Neural progenitor cell (in vitro differentiated cells): ENCODE results near the gene OR2T27. TPM values are rescaled to one million over a fixed set of nuclear protein-coding genes. Genes with fewer than 3 reads are reported as not detected.

ENCODE experiments used
- DNase-seq: peaks from one replicate; pipeline ENCODE4 v3.0.0-alpha.2; 2016; ENCODE audit warnings: low spot score
- H2AFZ ChIP-seq: fragments of 200-600 bp; sonication (generic); replicated peaks from 2 replicates; pipeline ENCODE4 v1.6.1; 2016; ENCODE audit warnings: antibody characterized with exemption
- H3F3A ChIP-seq: fragments of 200-600 bp; sonication (generic); 2 replicates; pipeline ENCODE4 v1.6.1; 2016; ENCODE audit warnings: antibody characterized with exemption, low read depth
- H3K27ac ChIP-seq: fragments of 200-600 bp; sonication (generic); 2 replicates; pipeline ENCODE4 v1.5.1; 2016; ENCODE audit warnings: mild to moderate bottlenecking
- H3K27me3 ChIP-seq: fragments of 200-600 bp; sonication (generic); 2 replicates; pipeline ENCODE4 v1.6.1; 2016; ENCODE audit warnings: mild to moderate bottlenecking, moderate library complexity
- H3K36me3 ChIP-seq: fragments of 200-600 bp; sonication (generic); 2 replicates; pipeline ENCODE4 v1.5.1; 2016
- H3K4me1 ChIP-seq: fragments of 200-600 bp; sonication (generic); 2 replicates; pipeline ENCODE4 v1.6.1; 2016; ENCODE audit warnings: mixed run types
- H3K4me2 ChIP-seq: fragments of 200-600 bp; sonication (generic); 2 replicates; pipeline ENCODE4 v1.6.1; 2016
- H3K4me3 ChIP-seq: fragments of 200-600 bp; sonication (generic); 2 replicates; pipeline ENCODE4 v1.5.1; 2016
- H3K79me2 ChIP-seq: fragments of 200-600 bp; sonication (generic); 2 replicates; pipeline ENCODE4 v1.6.1; 2016; ENCODE audit warnings: low read depth
- H3K9ac ChIP-seq: fragments of 200-600 bp; sonication (generic); 2 replicates; pipeline ENCODE4 v1.6.1; 2016
- H3K9me3 ChIP-seq: fragments of 200-600 bp; sonication (generic); 2 replicates; pipeline ENCODE4 v1.5.1; 2016; ENCODE audit warnings: low read depth
- H4K20me1 ChIP-seq: fragments of 200-600 bp; sonication (generic); 2 replicates; pipeline ENCODE4 v1.6.1; 2016; ENCODE audit warnings: low read depth
- H3K27ac Mint-ChIP-seq: 3 replicates; pipeline ENCODE4 v1.8.0; 2021; ENCODE audit warnings: mixed read lengths
- H3K27me3 Mint-ChIP-seq: 2 replicates; pipeline ENCODE4 v1.8.0; 2022; ENCODE audit warnings: low read depth, mild to moderate bottlenecking, inconsistent platforms, moderate library complexity, mixed read lengths; ENCODE audit not compliant: insufficient read depth
- H3K36me3 Mint-ChIP-seq: 3 replicates; pipeline ENCODE4 v1.8.0; 2021; ENCODE audit warnings: mixed read lengths
- H3K4me1 Mint-ChIP-seq: 3 replicates; pipeline ENCODE4 v1.8.0; 2021; ENCODE audit warnings: mixed read lengths
- H3K4me3 Mint-ChIP-seq: 3 replicates; pipeline ENCODE4 v1.8.0; 2021; ENCODE audit warnings: mild to moderate bottlenecking, moderate library complexity, mixed read lengths
- H3K9me3 Mint-ChIP-seq: 3 replicates; pipeline ENCODE4 v1.8.0; 2020; ENCODE audit warnings: mixed read lengths
- EZH2 ChIP-seq: fragments of 200-600 bp; sonication (generic); IDR thresholded peaks from 2 replicates; pipeline ENCODE4 v1.6.1; 2017; ENCODE audit warnings: antibody characterized with exemption, mild to moderate bottlenecking, moderate library complexity
- EZH2phosphoT487 ChIP-seq: fragments of 200-600 bp; sonication (generic); IDR thresholded peaks from 2 replicates; pipeline ENCODE4 v1.6.1; 2017; ENCODE audit warnings: antibody characterized with exemption
- total RNA-seq: library from RNA; depleted of rRNA; stranded (reverse); fragments of >200 nt; gene quantifications from 2 replicates; pipeline ENCODE4 v1.2.3, GENCODE V29; 2015; ENCODE audit warnings: low replicate concordance
- TF ChIP-seq, protein P1 (sequence below): fragments of 200-600 bp; sonication (generic); IDR thresholded peaks from 2 replicates; pipeline ENCODE4 v1.5.1; 2017; ENCODE audit warnings: antibody characterized with exemption, mild to moderate bottlenecking

The OR2T27 gene
- total RNA-seq, 1 donor from 2014 or later, result not detected

DNA sequence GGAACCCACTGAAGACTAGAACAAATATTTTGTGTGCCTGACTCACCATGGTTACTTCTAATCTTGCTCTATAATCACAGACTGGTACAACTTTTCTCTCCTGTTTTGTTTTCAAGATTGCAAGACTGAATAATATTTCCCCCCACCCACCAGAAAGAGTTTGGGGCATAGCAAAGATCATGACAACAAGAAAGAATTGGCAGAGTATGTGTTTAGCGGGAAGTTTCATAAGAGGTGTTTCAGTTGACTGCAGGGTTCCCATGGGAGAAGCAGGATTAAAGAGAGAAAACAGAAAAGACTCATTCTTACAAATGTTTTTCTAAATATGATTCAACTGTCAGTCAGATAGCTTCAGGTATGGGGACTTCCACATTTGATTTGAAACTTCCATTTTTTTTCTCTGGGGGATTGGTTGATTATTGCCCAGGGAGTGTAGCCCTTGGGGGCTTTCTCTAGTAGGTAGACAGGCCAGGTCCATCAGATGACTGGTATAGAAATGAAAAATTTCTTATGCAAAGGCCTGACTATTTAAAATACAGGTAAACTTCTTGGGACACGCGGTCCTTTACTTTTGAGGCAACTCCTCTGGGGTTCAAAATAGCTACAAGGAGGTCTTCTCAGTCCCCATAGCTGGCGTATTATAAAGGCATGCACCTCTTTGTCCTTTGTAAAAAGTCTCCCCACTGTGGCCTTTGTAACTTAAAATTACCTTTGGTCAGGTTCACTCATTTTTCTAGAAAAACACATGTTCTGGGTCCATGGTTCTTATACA is 33.4 kb upstream of the OR2T27 start:
- no peaks in the 10 kb centered on the region for H3F3A ChIP-seq
- H3K27me3 ChIP-seq, result no peaks in the 10 kb centered on the region
- no peak overlapping the region for H3K27ac ChIP-seq
- H3K4me1 Mint-ChIP-seq, result no peaks in the 10 kb centered on the region
- TF ChIP-seq EZH2phosphoT487 (no peak), EZH2 (no peak)
- TF ChIP-seq, protein P1, sequence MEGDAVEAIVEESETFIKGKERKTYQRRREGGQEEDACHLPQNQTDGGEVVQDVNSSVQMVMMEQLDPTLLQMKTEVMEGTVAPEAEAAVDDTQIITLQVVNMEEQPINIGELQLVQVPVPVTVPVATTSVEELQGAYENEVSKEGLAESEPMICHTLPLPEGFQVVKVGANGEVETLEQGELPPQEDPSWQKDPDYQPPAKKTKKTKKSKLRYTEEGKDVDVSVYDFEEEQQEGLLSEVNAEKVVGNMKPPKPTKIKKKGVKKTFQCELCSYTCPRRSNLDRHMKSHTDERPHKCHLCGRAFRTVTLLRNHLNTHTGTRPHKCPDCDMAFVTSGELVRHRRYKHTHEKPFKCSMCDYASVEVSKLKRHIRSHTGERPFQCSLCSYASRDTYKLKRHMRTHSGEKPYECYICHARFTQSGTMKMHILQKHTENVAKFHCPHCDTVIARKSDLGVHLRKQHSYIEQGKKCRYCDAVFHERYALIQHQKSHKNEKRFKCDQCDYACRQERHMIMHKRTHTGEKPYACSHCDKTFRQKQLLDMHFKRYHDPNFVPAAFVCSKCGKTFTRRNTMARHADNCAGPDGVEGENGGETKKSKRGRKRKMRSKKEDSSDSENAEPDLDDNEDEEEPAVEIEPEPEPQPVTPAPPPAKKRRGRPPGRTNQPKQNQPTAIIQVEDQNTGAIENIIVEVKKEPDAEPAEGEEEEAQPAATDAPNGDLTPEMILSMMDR, result no peak
- H3K4me1 ChIP-seq, result no peaks in the 10 kb centered on the region
- no peaks in the 10 kb centered on the region for H3K36me3 ChIP-seq
- H3K9me3 Mint-ChIP-seq, result peaks cover 38% of the 10 kb centered on the region
- no peak overlapping the region for H3K4me3 ChIP-seq
- no peak for DNase-seq
- H2AFZ ChIP-seq, result no peak overlapping the region
- no peaks in the 10 kb centered on the region for H4K20me1 ChIP-seq
- no peaks in the 10 kb centered on the region for H3K36me3 Mint-ChIP-seq
- no peak overlapping the region for H3K9ac ChIP-seq
- peaks cover 21% of the 10 kb centered on the region for H3K9me3 ChIP-seq
- no peaks in the 10 kb centered on the region for H3K27me3 Mint-ChIP-seq
- H3K4me3 Mint-ChIP-seq, result no peak overlapping the region
- H3K79me2 ChIP-seq, result no peaks in the 10 kb centered on the region
- H3K27ac Mint-ChIP-seq, result no peak overlapping the region
- no peak overlapping the region for H3K4me2 ChIP-seq

DNA sequence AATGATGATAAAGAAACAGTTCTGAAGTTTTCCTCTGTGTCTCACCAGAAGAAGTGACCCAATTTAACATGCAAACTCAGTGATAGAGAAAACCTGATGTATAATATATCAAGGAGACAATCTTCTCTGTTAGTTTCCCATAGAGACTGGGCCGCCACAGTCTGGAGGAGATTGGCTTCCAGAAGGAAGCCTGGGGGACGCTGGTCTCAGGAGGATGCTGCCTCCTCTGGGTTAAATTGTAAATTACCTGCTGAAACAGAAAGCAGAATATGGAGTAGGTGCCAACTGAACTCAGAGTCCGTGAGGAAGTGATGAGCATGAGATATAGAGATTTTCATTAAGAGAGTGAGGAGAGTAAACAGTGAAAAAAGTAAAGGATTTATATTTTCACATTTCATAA is 31.5 kb upstream of the OR2T27 start:
- no peak overlapping the region for H3K4me3 ChIP-seq
- H3K36me3 Mint-ChIP-seq, result no peaks in the 10 kb centered on the region
- H3K4me1 Mint-ChIP-seq, result no peaks in the 10 kb centered on the region
- H3K4me1 ChIP-seq, result no peaks in the 10 kb centered on the region
- peaks cover 31% of the 10 kb centered on the region for H3K9me3 Mint-ChIP-seq
- no peaks in the 10 kb centered on the region for H3F3A ChIP-seq
- no peak overlapping the region for H3K27ac ChIP-seq
- DNase-seq, result no peak
- no peaks in the 10 kb centered on the region for H3K79me2 ChIP-seq
- no peaks in the 10 kb centered on the region for H3K27me3 ChIP-seq
- H3K27ac Mint-ChIP-seq, result no peak overlapping the region
- H3K9ac ChIP-seq, result no peak overlapping the region
- no peak overlapping the region for H3K4me3 Mint-ChIP-seq
- H3K36me3 ChIP-seq, result no peaks in the 10 kb centered on the region
- H4K20me1 ChIP-seq, result no peaks in the 10 kb centered on the region
- no peak overlapping the region for H2AFZ ChIP-seq
- peaks cover 19% of the 10 kb centered on the region for H3K9me3 ChIP-seq
- H3K4me2 ChIP-seq, result no peak overlapping the region
- no peaks in the 10 kb centered on the region for H3K27me3 Mint-ChIP-seq
- no peak for TF ChIP-seq EZH2
- TF ChIP-seq EZH2phosphoT487, result no peak
- TF ChIP-seq, protein P1, result no peak

- DNase-seq, result no peak
- Histone ChIP-seq H3K79me2 (no peaks in the 10 kb centered on the region), H3K4me2 (no peak overlapping the region), H3K9me3 (peaks cover 13% of the 10 kb centered on the region), H3K4me3 (no peak overlapping the region), H3K27me3 (no peaks in the 10 kb centered on the region), H3K4me1 (no peaks in the 10 kb centered on the region), H2AFZ (no peak overlapping the region), H3K9ac (no peak overlapping the region), H3K36me3 (no peaks in the 10 kb centered on the region), H3F3A (no peaks in the 10 kb centered on the region), H3K27ac (no peak overlapping the region), H4K20me1 (no peaks in the 10 kb centered on the region)
- Mint-ChIP-seq H3K27ac (no peak overlapping the region), H3K4me3 (no peak overlapping the region), H3K4me1 (no peaks in the 10 kb centered on the region), H3K27me3 (no peaks in the 10 kb centered on the region), H3K36me3 (no peaks in the 10 kb centered on the region), H3K9me3 (peaks cover 26% of the 10 kb centered on the region)
- TF ChIP-seq EZH2phosphoT487 (no peak), EZH2 (no peak)
- TF ChIP-seq, protein P1, result no peak
Measured at GRCh38 chr1:248681651-248682050, 26.3 kb upstream of the OR2T27 start.
